MM.1S (cell line): ENCODE results near the gene LRIG3.

Experiments
- DNase-seq: peaks from one replicate; pipeline ENCODE4 v3.0.0-alpha.2; 2015
- H2AFZ ChIP-seq: fragments of 300-600 bp; sonication (generic); 2 replicates; pipeline ENCODE4 v1.6.0; 2016; ENCODE audit warnings: antibody characterized with exemption, low read length
- H3F3A ChIP-seq: fragments of 300-600 bp; sonication (generic); 2 replicates; pipeline ENCODE4 v1.6.1; 2016; ENCODE audit warnings: mild to moderate bottlenecking, antibody characterized with exemption, low read length, moderate library complexity, mixed read lengths; ENCODE audit not compliant: insufficient read depth
- H3K27ac ChIP-seq: fragments of 300-600 bp; sonication (generic); 2 replicates; pipeline ENCODE4 v1.5.1; 2016; ENCODE audit warnings: mild to moderate bottlenecking, low read length
- H3K27me3 ChIP-seq: fragments of 300-600 bp; sonication (generic); replicated peaks from 2 replicates; pipeline ENCODE4 v1.6.0; 2016; ENCODE audit warnings: low read length; ENCODE audit not compliant: insufficient read depth
- H3K36me3 ChIP-seq: fragments of 300-600 bp; sonication (generic); replicated peaks from 2 replicates; pipeline ENCODE4 v1.6.1; 2016; ENCODE audit warnings: mild to moderate bottlenecking, low read length, mixed read lengths; ENCODE audit not compliant: insufficient read depth
- H3K4me1 ChIP-seq: fragments of 300-600 bp; sonication (generic); 2 replicates; pipeline ENCODE4 v1.6.1; 2016; ENCODE audit warnings: low read length, mixed read lengths
- H3K4me2 ChIP-seq: fragments of 300-600 bp; sonication (generic); 2 replicates; pipeline ENCODE4 v1.6.0; 2016; ENCODE audit warnings: low read depth, low read length
- H3K4me3 ChIP-seq: fragments of 300-600 bp; sonication (generic); 2 replicates; pipeline ENCODE4 v1.5.1; 2016; ENCODE audit warnings: low read length, mixed read lengths
- H3K79me2 ChIP-seq: fragments of 300-600 bp; sonication (generic); 2 replicates; pipeline ENCODE4 v1.6.1; 2016; ENCODE audit warnings: mixed run types, low read length, mixed read lengths
- H3K9ac ChIP-seq: fragments of 300-600 bp; sonication (generic); 2 replicates; pipeline ENCODE4 v1.6.1; 2016; ENCODE audit warnings: low read length, mixed read lengths
- H3K9me2 ChIP-seq: fragments of 300-600 bp; sonication (generic); replicated peaks from 2 replicates; pipeline ENCODE4 v1.6.1; 2016; ENCODE audit warnings: mild to moderate bottlenecking, low read length, mixed read lengths; ENCODE audit not compliant: insufficient read depth
- H3K9me3 ChIP-seq: fragments of 300-600 bp; sonication (generic); replicated peaks from 2 replicates; pipeline ENCODE4 v1.6.1; 2016; ENCODE audit warnings: mild to moderate bottlenecking, low read length, mixed read lengths; ENCODE audit not compliant: insufficient read depth
- H4K20me1 ChIP-seq: fragments of 300-600 bp; sonication (generic); 2 replicates; pipeline ENCODE4 v1.6.1; 2016; ENCODE audit warnings: mild to moderate bottlenecking, low read length, moderate library complexity, mixed read lengths; ENCODE audit not compliant: insufficient read depth
- CTCF ChIP-seq: fragments of 300-600 bp; sonication (generic); IDR thresholded peaks from 2 replicates; pipeline ENCODE4 v1.5.1; 2016; ENCODE audit warnings: antibody characterized with exemption, low read length, mixed read lengths
- EZH2 ChIP-seq: fragments of 300-600 bp; sonication (generic); optimal IDR thresholded peaks from 2 replicates; pipeline ENCODE3; 2017; ENCODE audit warnings: low read depth, mild to moderate bottlenecking, antibody characterized with exemption, low read length, mixed read lengths
- EZH2phosphoT487 ChIP-seq: fragments of 300-600 bp; sonication (generic); IDR thresholded peaks from 2 replicates; pipeline ENCODE4 v1.6.1; 2018; ENCODE audit warnings: antibody characterized with exemption, low read length

LRIG3 gene

GRCh38 chr12:58916161-58916621, 4.1 kb downstream of the LRIG3 start:
- Histone ChIP-seq H3K36me3 (no peaks in the 10 kb centered on the region; the same call in 1 of the 2 replicates), H4K20me1 (no peaks in the 10 kb centered on the region), H3K9me3 (no peaks in the 10 kb centered on the region), H3K27ac (no peak overlapping the region), H3K9ac (no peak overlapping the region), H2AFZ (no peak overlapping the region), H3K79me2 (peaks cover 50% of the 10 kb centered on the region), H3K9me2 (no peaks in the 10 kb centered on the region), H3K4me1 (no peaks in the 10 kb centered on the region; the same call in 1 of the 2 replicates), H3K4me2 (no peak overlapping the region), H3F3A (peaks cover 18% of the 10 kb centered on the region; the same call in 1 of the 2 replicates), H3K4me3 (no peak overlapping the region), H3K27me3 (no peaks in the 10 kb centered on the region)
- no peak for TF ChIP-seq EZH2
- no peak for TF ChIP-seq CTCF
- TF ChIP-seq EZH2phosphoT487, result no peak
- DNase-seq, result no peak

GRCh38 chr12:58915634-58916033, 4.7 kb downstream of the LRIG3 start:
- H3F3A ChIP-seq, result peaks cover 15% of the 10 kb centered on the region; the same call in 1 of the 2 replicates
- H3K9me2 ChIP-seq, result no peaks in the 10 kb centered on the region
- H3K36me3 ChIP-seq, result no peaks in the 10 kb centered on the region; the same call in 1 of the 2 replicates
- H3K27ac ChIP-seq, result no peak overlapping the region
- TF ChIP-seq CTCF (no peak), EZH2 (no peak), EZH2phosphoT487 (no peak)
- no peak overlapping the region for H3K9ac ChIP-seq
- peaks cover 50% of the 10 kb centered on the region for H3K79me2 ChIP-seq
- no peaks in the 10 kb centered on the region for H3K9me3 ChIP-seq
- no peak overlapping the region for H3K4me2 ChIP-seq
- H2AFZ ChIP-seq, result no peak overlapping the region
- H3K4me1 ChIP-seq, result no peaks in the 10 kb centered on the region; the same call in 1 of the 2 replicates
- H3K27me3 ChIP-seq, result no peaks in the 10 kb centered on the region
- H3K4me3 ChIP-seq, result no peak overlapping the region
- DNase-seq, result no peak
- H4K20me1 ChIP-seq, result no peaks in the 10 kb centered on the region

GRCh38 chr12:58915037-58915436, 5.3 kb downstream of the LRIG3 start:
- no peak overlapping the region for H3K9ac ChIP-seq
- H3K79me2 ChIP-seq, result peaks cover 50% of the 10 kb centered on the region

More at GRCh38 chr12:58915037-58915436, 5.3 kb downstream of the LRIG3 start:
- H3K36me3 ChIP-seq, result no peaks in the 10 kb centered on the region; the same call in 1 of the 2 replicates
- no peaks in the 10 kb centered on the region; the same call in 1 of the 2 replicates for H3K4me1 ChIP-seq
- no peaks in the 10 kb centered on the region for H3K9me3 ChIP-seq
- peaks cover 10% of the 10 kb centered on the region; the same call in 1 of the 2 replicates for H3F3A ChIP-seq
- no peak overlapping the region for H3K27ac ChIP-seq
- no peaks in the 10 kb centered on the region for H4K20me1 ChIP-seq
- no peaks in the 10 kb centered on the region for H3K9me2 ChIP-seq
- no peak overlapping the region for H2AFZ ChIP-seq
- no peaks in the 10 kb centered on the region for H3K27me3 ChIP-seq
- H3K4me2 ChIP-seq, result no peak overlapping the region
- no peak for DNase-seq
- H3K4me3 ChIP-seq, result no peak overlapping the region
- no peak for TF ChIP-seq EZH2phosphoT487
- TF ChIP-seq EZH2, result no peak
- no peak for TF ChIP-seq CTCF
